GM04504 (cell line): ENCODE data around the gene USP34.
"Not testable (repeated sequence)": the region's sequence is repeated elsewhere in the genome, so short reads cannot be mapped to it uniquely, and the experiment has no call there.

Source experiments
- DNase-seq: peaks from one replicate; pipeline ENCODE4 v3.0.0-alpha.2; 2012; ENCODE audit warnings: low read depth

USP34 gene

GRCh38 chr2:61423714-61424113, 47.2 kb downstream of the USP34 start:
- peak; percentile 10 for DNase-seq

GRCh38 chr2:61421611-61422010, 49.3 kb downstream of the USP34 start:
- no peak for DNase-seq

GRCh38 chr2:61420991-61421544, 49.8 kb downstream of the USP34 start:
- DNase-seq, result no peak

GRCh38 chr2:61419570-61419969, 51.3 kb downstream of the USP34 start:
- no peak for DNase-seq

GRCh38 chr2:61419129-61419528, 51.8 kb downstream of the USP34 start:
- no peak for DNase-seq

GRCh38 chr2:61416871-61417645, 53.8 kb downstream of the USP34 start:
- DNase-seq, result no peak

GRCh38 chr2:61415265-61415664, 55.6 kb downstream of the USP34 start:
- no peak for DNase-seq

GRCh38 chr2:61414674-61415073, 56.2 kb downstream of the USP34 start:
- DNase-seq, result no peak

- no peak for DNase-seq
Observed at GRCh38 chr2:61411109-61411508, 59.8 kb downstream of the USP34 start.

- no peak for DNase-seq
Observed at GRCh38 chr2:61410185-61410584, 60.7 kb downstream of the USP34 start.

- no peak for DNase-seq
Observed at GRCh38 chr2:61405813-61406212, 65.1 kb downstream of the USP34 start.

- DNase-seq, result no peak
Observed at GRCh38 chr2:61404438-61404837, 66.4 kb downstream of the USP34 start.

- no peak for DNase-seq
Observed at GRCh38 chr2:61398413-61398812, 72.5 kb downstream of the USP34 start.

GRCh38 chr2:61396005-61396404, 74.9 kb downstream of the USP34 start:
- DNase-seq, result no peak

- not testable (repeated sequence) for DNase-seq
Observed at GRCh38 chr2:61387588-61387987, 83.3 kb downstream of the USP34 start.

GRCh38 chr2:61380882-61381197, 90.0 kb downstream of the USP34 start:
- DNase-seq, result not testable (repeated sequence)

GRCh38 chr2:61380056-61380881, 90.6 kb downstream of the USP34 start:
- DNase-seq, result no peak

- no peak for DNase-seq
Observed at GRCh38 chr2:61379521-61379920, 91.4 kb downstream of the USP34 start.

- no peak for DNase-seq
Observed at GRCh38 chr2:61378281-61378680, 92.6 kb downstream of the USP34 start.

GRCh38 chr2:61377046-61377445, 93.8 kb downstream of the USP34 start:
- no peak for DNase-seq

- DNase-seq, result no peak
Observed at GRCh38 chr2:61376211-61376610, 94.7 kb downstream of the USP34 start.

- DNase-seq, result no peak
Observed at GRCh38 chr2:61371027-61371426, 99.9 kb downstream of the USP34 start.
